ENCODE results near the gene EPHA5. TPM values are rescaled to one million over a fixed set of nuclear protein-coding genes. Genes with fewer than 3 reads are reported as not detected.

EPHA5 gene
- polyA plus RNA-seq, 1 donor = 0.43 TPM

- no peak for DNase-seq (ENCODE audit: low read depth)
These were observed 45.6 kb downstream of the EPHA5 start for GRCh38 chr4:65624651-65625050.

GRCh38 chr4:65623506-65623905 lies 46.8 kb downstream of the EPHA5 start:
- peak; percentile 1 for DNase-seq (ENCODE audit: low read depth)

- DNase-seq (ENCODE audit: low read depth) = no peak
These were observed 52.9 kb downstream of the EPHA5 start for GRCh38 chr4:65617416-65617815.

GRCh38 chr4:65604515-65604914 lies 65.8 kb downstream of the EPHA5 start:
- DNase-seq (ENCODE audit: low read depth) = no peak

GRCh38 chr4:65600656-65601055 lies 69.6 kb downstream of the EPHA5 start:
- no peak for DNase-seq (ENCODE audit: low read depth)

GRCh38 chr4:65599340-65599739 lies 70.9 kb downstream of the EPHA5 start:
- no peak for DNase-seq (ENCODE audit: low read depth)

- no peak for DNase-seq (ENCODE audit: low read depth)
These were observed 72.6 kb downstream of the EPHA5 start for GRCh38 chr4:65597697-65598096.

- no peak for DNase-seq (ENCODE audit: low read depth)
These were observed 78.2 kb downstream of the EPHA5 start for GRCh38 chr4:65592089-65592488.

- no peak for DNase-seq (ENCODE audit: low read depth)
These were observed 80.4 kb downstream of the EPHA5 start for GRCh38 chr4:65589921-65590320.

GRCh38 chr4:65589331-65589730 lies 81.0 kb downstream of the EPHA5 start:
- no peak for DNase-seq (ENCODE audit: low read depth)

- DNase-seq (ENCODE audit: low read depth) = no peak
These were observed 89.7 kb downstream of the EPHA5 start for GRCh38 chr4:65580551-65580950.

- DNase-seq (ENCODE audit: low read depth) = no peak
These were observed 103.8 kb downstream of the EPHA5 start for GRCh38 chr4:65566473-65566872.

- no peak for DNase-seq (ENCODE audit: low read depth)
These were observed 109.1 kb downstream of the EPHA5 start for GRCh38 chr4:65561164-65561563.

GRCh38 chr4:65559270-65559669 lies 111.0 kb downstream of the EPHA5 start:
- no peak for DNase-seq (ENCODE audit: low read depth)

GRCh38 chr4:65552057-65552456 lies 118.2 kb downstream of the EPHA5 start:
- no peak for DNase-seq (ENCODE audit: low read depth)

- no peak for DNase-seq (ENCODE audit: low read depth)
These were observed 119.8 kb downstream of the EPHA5 start for GRCh38 chr4:65550500-65550899.

- no peak for DNase-seq (ENCODE audit: low read depth)
These were observed 123.3 kb downstream of the EPHA5 start for GRCh38 chr4:65546882-65547416.

GRCh38 chr4:65538571-65538970 lies 131.7 kb downstream of the EPHA5 start:
- no peak for DNase-seq (ENCODE audit: low read depth)

GRCh38 chr4:65535113-65535512 lies 135.2 kb downstream of the EPHA5 start:
- DNase-seq (ENCODE audit: low read depth) = no peak

- DNase-seq (ENCODE audit: low read depth) = no peak
These were observed 148.6 kb downstream of the EPHA5 start for GRCh38 chr4:65521666-65522065.

GRCh38 chr4:65515646-65516045 lies 154.6 kb downstream of the EPHA5 start:
- DNase-seq (ENCODE audit: low read depth) = no peak

- DNase-seq (ENCODE audit: low read depth) = no peak
These were observed 159.3 kb downstream of the EPHA5 start for GRCh38 chr4:65510976-65511375.

- no peak for DNase-seq (ENCODE audit: low read depth)
These were observed 162.1 kb downstream of the EPHA5 start for GRCh38 chr4:65508168-65508567.

- no peak for DNase-seq (ENCODE audit: low read depth)
These were observed 168.1 kb downstream of the EPHA5 start for GRCh38 chr4:65502131-65502701.

Data from forelimb muscle (tissue), 1 donor.